ENCODE data around the gene DENND1B.

GRCh38 chr1:197763769-197764168, 11.5 kb downstream of the DENND1B start:
- TF ChIP-seq CTCF (conservative IDR thresholded peaks at IDR 0.05 in 1 of 2, IDR thresholded peaks at IDR 0.05 in 1 of 2; ENCODE audit: extremely low read depth in 1 of 2, insufficient read depth in 1 of 2, low read depth in 1 of 2, low read length in 2 of 2): no peak
- TF ChIP-seq EZH2 (IDR thresholded peaks at IDR 0.05; ENCODE audit: borderline replicate concordance, low read length): no peak

Measured in mammary epithelial cell (primary cell).